Measurements from ENCODE around the gene SSTR1. TPM values are rescaled to one million over a fixed set of nuclear protein-coding genes. Genes with fewer than 3 reads are reported as not detected.

SSTR1 gene
- total and polyA plus RNA-seq, 2 of the 13 experiments (the other 11 are each of a cell fraction or from before 2014, with no cell fraction given): 0.04 TPM

Other genes starting within 250 kb of the SSTR1 start
- not detected in 2 replicates for gene CLEC14A, start 48.2 kb downstream of the SSTR1 start, total RNA-seq (2016; rRNA removed; fragmentation: Illumina TruSeq; extraction: Trizol)
- gene CLEC14A, start 48.2 kb downstream of the SSTR1 start, polyA plus RNA-seq (2011; rRNA removed): not detected in 2 replicates

All from HepG2 (cell line).